ENCODE results near the gene TUT4.

TUT4 gene

DNA sequence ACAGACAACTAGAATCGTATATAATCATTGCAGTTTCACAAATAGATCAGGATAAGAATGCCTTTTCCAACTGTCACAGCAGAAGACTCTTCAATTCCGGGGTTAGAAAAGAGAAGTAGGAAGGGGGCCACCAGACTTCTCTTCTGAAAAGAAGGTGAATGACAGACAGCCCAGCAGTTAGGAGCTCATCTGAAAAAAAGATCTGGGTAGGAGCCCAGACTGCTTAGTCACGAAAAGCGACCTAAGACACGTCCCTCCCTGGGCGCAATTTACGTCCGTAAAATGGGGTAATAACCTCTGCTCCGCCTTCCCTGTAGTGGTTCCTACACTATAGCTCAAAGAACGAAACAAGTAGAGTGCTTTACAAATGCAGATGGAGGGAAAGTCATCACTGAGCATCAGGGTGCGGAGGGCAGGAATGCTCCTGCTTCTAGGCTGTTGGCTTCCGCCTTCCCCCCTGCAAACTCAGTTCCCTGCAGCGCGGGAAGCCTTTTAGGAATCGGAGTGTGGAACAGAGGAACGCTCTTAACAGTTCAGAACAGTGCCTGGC, 149.3 kb downstream of the TUT4 start:
- DNase-seq (ENCODE audit: low read depth), result no peak

DNA sequence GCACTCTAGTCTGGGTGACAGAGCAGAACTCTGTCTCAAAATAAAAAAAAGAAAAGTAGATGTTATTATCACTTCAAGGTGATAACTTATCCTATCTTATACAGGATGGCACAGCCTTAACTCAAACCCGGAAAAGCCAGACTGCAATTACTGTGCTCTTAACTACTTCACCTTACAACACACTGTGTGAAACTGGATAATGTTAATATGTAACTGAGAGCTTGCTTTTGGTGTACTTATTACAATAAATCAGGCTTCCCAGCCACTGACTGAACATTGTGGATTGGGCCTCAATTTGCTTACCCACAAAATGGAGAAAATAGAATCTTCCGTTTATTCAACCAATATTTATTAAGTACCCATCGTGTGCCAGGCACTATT, 150.0 kb downstream of the TUT4 start:
- DNase-seq (ENCODE audit: low read depth), result no peak

DNA sequence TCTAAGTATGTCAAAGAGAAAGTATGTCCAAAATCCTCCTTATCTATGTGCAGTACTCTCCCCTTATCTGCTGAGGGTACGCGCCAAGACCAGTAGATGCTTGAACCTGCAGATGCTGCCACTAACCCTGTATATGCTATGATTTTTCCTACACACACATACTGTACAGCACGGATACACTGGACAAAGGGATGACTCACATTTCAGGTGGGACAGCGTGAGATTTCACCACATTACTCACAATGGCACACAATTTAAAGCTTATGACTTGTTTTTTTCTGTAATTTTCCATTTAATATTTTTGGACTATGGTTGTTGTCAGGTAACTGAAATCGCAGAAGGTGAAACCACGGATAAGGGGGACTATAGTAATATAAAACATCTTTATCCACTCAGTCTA, 152.8 kb downstream of the TUT4 start:
- DNase-seq (ENCODE audit: low read depth), result no peak

DNA sequence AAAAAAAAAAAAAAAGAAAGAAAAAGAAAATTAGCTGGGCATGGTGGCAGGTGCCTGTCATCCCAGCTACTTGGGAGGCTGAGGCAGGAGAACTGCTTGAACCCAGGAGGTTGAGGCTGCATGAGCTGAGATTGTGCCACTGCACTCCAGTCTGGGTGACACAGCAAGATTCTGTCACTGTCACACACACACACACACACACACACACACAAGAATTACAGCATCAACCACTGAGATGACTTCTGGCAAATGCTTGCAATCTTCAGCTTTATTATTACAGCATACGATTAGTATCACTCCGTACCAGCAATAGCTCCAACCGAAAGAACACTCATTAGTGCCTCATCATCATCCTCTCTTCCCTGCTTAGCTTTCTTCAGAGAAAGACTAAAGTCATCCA, 153.3 kb downstream of the TUT4 start:
- no peak for DNase-seq (ENCODE audit: low read depth)

DNA sequence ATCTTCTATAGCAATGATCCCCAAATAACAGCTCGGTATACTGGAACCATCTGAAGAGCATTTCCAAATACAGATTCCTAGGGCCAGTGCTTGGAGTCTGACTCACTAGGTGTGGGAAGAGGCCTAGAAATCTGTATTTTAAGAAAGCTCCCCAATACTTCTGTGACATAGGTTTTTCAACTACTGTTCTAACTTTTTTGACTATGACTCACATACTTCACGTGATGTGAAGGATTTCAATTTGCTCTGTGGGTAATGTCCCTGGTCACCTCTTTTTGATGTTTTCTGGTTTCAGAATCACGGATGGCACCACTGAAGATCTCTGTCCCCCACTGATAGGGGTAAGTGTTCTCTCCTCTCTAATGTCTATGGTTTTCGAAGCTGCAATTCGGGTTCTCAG, 159.7 kb downstream of the TUT4 start:
- DNase-seq (ENCODE audit: low read depth), result no peak

DNA sequence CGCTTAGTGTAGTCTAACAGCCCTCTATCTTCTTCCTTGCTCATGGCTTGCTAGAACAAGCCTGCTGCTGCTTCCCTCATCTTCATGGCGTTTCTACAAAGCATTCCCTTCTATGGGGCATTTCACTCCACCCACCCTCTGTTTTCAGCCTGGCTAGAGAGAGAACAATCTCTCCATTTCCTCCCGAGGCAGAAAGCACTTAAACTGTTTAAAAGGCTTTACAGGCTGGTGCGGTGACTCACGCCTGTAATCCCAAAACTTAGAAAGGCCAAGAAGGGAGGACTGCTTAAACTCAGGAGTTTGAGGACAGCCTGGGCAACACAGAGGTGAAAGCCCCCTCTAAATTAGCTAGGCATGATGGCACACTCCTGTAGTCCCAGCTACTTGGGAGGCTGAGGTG, 166.4 kb downstream of the TUT4 start:
- DNase-seq (ENCODE audit: low read depth), result no peak

DNA sequence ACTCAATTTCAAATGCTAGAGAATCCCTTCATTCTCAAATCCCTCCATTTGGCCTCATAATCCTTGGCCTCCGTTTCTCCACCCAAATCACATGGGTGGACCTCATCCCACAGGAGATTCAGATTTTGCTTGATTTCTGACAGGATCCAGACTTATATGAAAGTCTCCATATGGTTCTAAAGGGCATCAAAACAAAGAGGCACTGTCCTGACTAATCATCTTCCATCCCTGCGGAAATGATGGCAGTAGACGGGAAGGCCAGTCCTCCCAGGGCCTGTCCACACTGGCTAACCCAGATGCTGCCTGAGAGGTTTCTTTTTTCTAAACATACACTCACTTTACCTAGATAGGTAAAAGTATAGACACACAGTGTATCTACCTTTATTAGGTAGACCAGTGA, 167.5 kb downstream of the TUT4 start:
- DNase-seq (ENCODE audit: low read depth), result no peak
